Ammon's horn (tissue), 1 donor: Measurements from ENCODE around the gene NSA2.
"Not testable (repeated sequence)": the region's sequence is repeated elsewhere in the genome, so short reads cannot be mapped to it uniquely, and the experiment has no call there.

Experiments
- DNase-seq: peaks from one replicate; pipeline ENCODE4 v3.0.0-alpha.2; 2016; ENCODE audit warnings: low spot score

NSA2 gene

DNA sequence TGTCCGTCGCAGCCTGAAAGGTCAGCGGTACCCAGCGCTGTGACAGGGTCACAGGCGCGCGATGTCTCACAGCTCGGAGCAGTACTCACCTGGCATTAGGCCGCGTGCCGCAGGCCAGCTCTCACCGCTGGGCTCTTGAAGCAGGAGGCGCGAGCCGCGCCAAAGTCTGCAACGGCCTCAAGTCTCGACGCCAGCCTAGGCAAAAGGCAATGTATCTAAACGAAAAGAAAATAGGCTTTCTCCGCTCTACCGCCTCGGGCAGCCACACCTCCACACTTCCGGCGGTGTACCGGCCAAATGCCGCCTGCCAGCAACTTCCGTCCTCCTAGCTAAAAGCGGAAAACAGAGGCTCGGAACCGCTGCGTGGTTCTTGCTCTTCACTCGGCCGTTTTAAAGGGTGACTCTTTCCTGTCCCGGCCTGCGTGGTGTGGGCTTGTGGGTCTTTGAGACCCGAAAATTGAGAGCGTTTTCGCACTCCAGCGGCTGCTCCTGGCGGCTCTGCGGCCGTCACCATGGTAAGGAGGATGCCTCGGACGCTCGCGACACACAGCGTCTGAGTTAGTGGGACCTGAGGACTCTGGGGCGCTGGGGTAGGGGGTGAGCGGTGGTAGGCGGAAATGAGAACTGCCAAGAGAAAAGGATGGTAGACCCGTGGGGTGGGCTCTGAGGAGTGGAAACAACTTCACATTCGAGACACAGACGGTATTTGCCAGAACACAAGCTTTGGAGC is at the start of gene NSA2, which contains the start of gene GFM2:
NSA2 (plus strand) TSS at position 401 of the 730 bp plus-strand sequence; CDS start at position 513, 112 bp downstream.
GFM2 (minus strand) TSS at position 269 of the 730 bp plus-strand sequence. CDS start 3,375 bp downstream, outside the sequence.
- peak; percentile 96 for DNase-seq

DNA sequence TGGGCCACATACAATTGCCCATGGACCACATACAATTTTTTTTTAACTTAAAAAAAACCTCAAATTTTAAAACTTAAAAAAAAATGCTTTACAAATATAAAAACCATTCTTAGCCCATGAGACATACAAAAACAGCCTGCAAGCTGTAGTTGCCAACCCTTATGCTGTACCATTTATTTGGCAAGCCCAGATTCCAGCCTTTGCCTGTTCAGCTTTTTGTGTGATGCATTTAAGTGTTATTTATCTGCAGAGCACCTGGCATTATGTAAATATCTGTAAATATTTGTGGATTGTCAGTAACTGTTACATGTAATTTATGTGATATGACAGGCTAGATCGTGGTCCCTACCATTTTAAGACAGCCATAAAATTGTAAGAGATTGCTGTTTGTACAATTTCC is 49.5 kb upstream of the NSA2 start:
- peak; percentile 8 for DNase-seq

DNA sequence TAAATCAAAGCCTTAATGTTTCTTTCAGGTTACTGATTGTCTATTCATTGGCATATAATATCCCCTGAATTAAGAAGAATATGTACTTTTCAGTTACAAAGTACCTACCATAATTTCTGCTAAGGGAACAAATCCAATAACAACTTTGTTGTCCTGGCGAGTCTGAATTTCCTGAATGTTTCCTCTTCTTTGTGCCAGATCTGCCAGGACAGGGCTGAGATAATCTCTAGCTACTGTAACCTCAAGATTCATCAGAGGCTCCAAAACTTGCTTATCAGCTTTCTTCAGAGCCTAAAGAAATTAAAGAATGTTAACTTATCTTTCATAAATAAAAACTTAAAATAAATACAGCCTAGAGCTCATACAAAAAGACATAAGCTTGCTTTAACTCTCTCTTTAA is 44.8 kb upstream of the NSA2 start:
- DNase-seq = no peak

DNA sequence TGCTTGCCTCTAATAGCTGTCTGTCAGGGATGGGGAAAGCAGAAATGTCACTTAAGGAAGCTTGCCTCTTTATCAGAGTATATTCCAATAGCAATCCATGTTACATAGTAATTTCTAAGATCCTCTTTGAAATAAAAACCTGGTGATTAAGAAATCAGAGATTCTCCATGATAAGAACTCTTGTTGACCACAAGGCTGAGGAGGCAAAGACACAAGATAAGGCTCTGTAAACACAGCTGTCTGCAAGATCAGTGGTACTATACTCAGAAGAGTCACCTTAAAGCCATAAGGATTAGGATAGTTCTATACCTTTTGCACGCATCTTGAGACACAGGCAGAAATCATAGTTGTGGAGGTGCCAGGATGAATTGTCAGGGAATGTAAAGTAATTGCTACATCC is 41.7 kb upstream of the NSA2 start:
- no peak for DNase-seq

DNA sequence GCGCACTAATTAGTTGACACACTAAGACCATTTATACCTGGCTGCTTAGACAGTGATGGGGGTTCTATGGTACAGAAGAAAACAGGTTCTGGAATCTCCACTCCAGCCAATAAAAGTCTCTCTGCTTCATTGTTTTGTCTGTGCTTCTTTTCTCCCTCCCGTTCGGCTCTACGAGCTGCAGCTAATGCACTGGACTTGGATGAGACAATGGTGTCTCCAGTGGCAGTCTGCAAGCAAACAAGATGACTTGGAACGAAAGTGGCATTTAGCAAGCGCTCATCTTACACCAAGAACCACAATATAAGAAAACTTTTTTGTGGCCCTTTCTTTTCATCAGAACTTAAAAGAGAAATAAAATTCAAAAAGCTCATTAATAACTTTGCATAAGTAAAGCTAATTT is 30.3 kb upstream of the NSA2 start:
- peak; percentile 68 for DNase-seq

DNA sequence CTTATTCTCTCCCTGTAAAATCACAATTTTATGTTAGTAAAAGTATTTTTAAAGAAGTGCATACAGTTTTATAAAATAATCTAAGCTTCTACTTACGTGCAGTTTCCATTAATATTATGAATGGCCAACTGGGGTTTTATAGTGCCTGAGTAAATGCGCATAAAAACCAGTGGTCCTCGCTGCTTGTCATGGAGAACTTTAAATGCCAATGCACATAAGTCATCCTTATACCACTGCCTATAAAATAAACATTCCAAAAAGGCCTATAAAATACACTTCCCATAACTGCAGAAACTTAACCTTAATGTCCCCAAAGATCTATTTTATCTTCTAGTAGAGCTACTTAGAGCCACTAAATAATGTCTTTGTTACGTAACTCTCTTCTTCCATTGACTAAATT is 28.6 kb upstream of the NSA2 start:
- no peak for DNase-seq

DNA sequence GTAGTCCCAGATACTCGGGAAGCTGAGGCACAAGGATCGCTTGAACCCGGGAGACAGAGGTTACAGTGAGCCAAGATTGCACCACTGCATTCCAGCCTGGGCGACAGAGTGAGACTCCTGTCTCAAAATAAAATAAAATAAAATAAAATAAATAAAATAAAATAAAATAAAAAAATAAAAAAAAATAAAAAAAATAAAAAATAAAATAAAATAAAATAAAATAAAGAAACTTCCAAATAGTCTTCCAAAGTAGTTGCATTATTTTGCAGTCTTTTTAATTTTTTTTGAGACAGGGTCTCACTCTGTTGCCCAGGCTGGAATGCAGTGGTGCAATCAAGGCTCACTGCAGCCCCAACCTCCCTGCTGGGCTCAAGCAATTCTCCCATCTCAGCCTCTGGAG is 18.3 kb upstream of the NSA2 start:
- not testable (repeated sequence) for DNase-seq

DNA sequence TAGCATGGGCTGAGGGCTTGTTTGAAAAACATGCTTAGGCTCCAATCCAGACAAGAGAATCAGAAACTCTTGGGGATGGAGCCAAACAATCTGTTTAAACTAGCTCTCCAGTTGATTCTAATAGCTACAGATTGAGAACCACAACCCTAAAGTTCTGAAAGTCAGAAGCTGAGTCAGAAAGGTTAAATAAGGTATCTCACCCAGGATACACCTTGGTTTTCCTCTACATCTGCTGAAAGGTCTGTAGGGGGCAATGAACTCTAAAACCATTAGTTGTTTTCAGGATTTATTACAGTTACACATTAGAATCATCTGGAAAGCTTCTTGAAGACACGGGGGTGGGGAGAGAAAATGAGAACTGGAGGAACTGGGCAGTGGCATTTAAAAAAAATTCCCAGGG is 5.8 kb upstream of the NSA2 start:
- no peak for DNase-seq

DNA sequence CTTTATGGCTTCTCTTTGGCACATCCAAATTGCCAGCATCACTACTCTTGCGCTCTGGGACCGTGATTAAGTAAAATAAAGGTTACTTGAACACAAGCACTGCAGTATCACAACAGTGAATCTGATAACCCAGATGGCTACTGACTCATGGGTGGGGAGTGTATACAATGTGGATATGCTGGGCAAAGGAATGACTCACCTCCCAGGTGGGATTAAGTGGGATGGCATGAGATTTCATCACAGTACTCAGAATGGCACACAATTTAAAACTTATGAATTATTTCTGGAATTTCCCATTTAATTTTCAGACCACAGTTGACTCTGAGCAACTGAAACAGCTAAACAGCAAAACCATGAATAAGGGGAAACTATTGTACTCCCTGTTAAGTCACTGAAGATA is 4.5 kb upstream of the NSA2 start:
- peak; percentile 54 for DNase-seq

DNA sequence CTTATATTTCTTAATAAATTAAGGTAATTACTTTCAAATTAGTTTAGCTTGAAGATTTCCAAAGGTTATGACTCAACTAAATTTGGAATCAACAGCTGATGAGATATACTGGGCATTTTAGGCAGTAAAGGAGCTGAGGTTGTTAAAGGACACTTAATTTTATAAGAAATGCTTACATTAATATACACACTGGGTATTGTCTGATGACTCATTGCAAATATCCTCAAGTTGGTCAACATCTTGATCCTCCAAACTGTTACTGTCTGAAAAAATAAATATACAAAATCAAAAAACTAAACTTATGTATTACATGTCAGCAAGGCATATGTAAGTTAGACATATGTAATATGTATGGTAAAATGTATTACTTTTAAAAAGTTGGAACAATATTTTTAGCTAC is 3.5 kb upstream of the NSA2 start:
- DNase-seq = no peak

DNA sequence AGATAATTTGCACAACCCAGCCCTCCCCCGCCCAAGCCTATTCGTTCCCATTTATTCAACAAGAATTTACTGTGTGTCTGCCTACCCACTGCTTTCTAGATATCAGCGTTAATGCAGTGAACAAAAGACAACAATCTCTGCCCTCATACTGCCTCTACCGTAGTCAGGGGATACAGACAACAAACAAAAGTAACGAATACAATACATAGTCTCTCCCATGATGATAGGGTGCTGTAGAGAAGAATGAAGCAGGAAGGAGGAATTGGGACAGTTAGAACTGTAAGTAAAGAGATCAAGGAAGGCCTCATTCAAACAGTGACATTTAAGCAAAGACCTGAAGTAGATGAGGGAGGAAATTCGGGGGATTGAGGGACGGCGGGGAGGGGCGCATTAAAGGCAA is 1.8 kb upstream of the NSA2 start:
- DNase-seq = no peak

DNA sequence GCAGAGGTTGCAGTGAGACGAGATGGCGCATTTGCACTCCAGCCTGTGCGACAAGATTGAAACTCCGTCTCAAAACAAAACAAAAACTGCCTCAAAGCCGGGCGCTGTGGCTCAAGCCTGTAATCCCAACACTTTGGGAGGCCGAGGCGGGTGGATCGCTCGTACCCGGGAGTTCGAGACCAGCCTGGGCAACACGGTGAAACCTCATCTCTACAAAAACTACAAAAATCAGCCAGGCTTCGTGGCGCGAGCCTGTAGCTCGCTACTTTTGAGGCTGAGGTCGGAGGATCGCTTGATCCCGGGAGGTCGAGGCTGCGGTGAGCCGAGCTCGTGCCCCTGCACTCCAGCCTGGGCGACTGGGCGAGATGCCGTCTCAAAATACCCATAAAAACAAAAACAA is 1.1 kb upstream of the NSA2 start:
- no peak for DNase-seq

DNA sequence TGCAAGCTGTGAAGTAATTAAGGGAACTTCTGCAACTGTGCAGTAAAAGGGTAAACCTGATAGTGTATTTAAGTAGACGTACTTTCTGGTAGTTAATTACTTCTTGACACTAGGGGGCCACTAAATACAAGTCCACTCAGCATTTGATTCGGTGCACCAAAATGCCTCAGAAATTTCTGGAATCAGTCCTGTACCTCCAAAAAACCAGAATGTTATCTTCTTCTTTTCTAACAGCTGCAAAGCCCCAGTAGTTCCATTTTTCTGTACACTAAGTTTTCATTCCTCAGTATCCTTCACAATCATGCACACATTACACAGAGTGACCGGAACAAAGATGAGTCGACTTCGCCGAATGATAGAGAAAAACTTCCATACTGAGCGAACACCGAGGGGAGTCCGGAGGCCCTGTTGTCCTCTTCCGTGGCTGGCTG is 616 bp upstream of the NSA2 start:
- no peak for DNase-seq

DNA sequence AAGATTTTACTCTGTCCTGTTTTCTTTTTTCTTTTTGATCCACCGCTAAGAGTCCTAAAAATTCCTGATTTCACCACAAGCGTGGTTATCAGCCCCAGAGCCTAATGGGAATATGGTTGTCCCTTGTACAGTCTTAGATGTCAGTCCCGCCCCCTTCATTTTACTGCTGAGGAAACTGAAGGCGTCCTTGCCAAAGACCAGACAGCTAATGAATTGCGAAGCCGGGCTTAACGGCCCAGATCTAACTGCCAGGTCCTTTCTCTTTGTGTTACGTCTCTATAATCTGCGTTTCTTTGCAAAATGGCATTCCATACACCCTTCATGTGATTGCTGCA is 497 bp downstream of the NSA2 start:
- peak; percentile 47 for DNase-seq

DNA sequence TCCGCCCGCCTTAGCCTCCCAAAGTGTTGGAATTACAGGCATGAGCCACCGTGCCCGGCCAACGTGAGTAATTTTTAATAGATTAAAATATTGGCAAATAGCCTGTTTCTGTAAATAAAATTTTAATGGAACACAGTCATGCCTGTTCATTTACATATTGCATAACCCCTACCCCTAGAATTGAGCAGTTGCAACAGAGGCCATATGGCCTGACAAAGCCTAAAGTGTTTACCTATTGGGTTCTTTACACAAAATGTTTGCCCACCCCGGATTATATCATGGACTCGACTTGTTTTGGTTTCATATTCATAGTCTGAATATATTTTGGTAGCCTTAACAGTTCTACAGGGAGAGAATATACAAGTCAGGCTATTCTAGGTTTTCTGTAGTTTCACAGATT is 5.3 kb downstream of the NSA2 start:
- DNase-seq = no peak

DNA sequence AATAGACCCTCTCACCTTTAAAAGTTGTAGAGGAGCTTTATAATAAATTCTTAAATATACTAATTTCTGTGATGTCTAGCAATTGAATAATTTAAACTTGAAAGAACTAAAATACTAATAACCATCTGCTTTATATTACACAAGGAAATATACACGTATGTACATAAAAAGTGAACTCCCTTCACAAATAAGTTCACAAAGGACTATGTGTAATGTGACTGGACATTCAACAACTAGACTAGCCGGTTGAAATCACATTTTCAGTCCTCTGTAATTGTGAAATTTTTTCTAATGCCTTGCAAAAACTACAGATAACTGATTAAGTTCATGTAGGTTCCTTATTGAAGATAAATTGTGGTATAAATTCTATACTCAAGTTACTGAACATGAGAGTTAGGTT is 11.6 kb downstream of the NSA2 start:
- DNase-seq = no peak

DNA sequence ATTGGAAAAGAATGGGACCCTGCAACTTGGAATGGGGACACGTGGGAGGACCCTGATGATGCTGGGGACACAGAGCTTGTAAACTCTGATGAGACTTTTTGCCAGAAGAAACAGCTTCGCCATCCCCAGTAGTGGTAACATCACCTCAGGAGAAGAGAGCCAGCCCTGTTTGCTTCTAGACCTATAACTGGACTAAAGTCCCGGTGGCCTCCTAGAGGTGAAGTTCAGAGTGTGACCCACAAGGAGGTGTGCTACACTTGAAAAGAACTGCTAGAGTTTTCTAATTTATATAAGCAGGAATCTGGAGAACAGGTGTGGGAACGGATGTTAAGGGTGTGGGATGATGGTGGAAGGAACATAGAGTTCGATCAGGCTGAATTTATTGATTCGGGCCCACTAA is 19.8 kb downstream of the NSA2 start:
- DNase-seq = no peak

DNA sequence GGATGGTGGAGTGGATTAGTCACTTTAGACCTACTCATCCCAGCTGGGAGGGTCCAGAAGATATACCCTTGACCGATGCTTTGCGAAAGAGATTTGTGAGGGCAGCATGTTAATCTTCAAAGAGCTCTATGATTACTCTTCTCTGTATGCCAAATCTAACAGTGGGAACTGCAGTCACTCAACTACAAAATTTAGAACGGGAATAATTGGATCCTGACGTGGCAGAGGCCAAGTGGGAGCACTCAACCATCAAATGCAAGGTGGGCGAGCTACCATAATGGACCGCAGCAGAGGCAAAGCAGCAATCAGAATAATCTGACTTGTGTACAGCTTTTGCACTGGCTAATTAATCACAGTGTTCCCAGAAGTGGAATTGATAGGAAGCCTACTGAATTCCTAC is 20.4 kb downstream of the NSA2 start:
- no peak for DNase-seq

DNA sequence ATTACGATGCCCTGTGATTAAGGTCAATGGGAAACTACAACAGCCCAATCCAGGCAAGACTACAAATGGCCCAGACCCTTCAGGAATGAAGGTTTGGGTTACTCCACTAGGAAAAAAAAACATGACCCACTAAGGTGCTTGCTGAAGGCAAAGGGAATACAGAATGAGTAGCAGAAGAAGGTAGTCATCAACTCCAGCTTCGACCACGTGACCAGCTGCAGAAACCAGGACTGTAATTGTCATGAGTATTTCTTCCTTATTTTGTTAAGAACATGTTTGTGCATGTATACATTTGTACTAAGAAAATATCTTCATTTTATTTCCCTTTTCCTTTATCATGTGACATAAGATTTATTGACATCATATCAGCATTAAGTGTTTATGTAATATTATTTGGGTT is 24.6 kb downstream of the NSA2 start:
- not testable (repeated sequence) for DNase-seq

DNA sequence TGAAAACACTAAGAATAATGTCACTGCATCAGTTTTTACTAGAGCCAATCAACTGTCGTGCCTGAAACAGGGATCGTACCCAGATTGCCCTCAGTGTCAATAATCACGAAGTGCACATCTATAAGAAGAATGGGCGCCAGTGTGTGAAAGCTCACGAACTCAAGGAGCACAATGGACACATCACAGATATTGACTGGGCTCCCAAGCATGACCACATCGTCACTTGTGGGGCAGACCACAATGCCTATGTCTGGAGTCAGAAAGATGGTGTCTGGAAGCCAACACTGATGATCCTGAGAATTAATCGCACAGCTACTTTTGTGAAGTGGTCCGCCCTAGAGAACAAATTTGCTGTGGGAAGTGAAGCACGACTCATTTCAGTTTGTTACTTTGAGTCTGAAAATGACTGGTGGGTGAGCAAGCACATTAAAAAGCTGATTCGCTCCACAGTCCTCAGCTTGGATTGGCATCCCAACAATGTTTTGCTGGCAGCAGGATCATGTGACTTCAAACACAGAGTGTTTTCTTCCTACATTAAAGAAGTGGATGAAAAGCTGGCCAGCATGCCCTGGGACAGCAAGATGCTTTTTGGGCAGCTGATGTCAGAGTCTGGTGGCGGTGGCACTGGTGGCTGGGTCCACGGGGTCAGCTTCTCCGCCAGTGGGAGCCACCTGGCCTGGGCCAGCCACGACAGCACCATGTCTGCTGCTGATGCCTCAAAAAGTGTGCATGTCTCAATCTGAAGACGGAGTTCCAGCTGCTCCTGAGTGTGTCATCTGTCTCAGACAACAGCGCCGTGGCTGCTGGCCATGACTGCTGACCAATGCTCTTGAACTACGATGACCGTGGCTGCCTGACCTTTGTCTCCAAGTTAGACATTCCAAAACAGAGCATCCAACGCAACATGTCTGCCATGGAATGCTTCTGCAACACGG is 32.2 kb downstream of the NSA2 start:
- peak; percentile 69 for DNase-seq

DNA sequence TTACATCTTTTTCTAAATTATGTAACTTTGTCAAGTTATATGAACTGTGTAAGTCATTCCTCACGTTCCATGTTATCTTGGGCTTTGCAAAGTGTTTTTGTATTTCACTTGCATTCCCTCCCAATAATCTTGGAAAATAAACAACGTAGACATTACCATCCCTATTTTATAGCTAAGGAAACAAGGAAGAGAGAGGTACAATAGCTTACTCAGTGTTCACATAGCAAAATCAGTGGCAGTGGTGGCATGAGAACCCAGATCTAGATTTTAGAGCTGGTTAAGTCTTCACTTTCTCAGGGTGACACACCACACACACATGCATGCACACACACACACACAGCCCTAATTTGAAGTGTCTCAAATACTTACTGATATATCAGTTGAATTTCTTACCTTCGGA is 34.1 kb downstream of the NSA2 start:
- DNase-seq = no peak

DNA sequence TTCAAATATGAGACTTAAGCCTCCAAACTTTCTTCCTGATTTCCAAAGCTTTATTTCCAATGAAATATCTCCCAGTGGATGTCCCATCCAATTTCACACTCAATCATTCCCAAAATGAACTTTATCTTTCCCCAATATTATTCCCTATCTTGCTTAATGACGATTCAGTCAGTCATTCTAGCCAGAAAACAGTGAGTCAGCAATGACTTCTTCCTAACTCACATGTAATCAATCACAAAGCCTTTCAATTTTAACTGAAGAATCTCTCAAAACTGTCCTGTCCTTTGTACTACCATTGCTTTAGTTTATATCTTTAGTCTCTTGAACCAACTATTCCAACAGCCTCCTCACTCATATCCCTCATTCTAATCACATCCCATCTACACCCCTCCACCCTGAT is 34.9 kb downstream of the NSA2 start:
- no peak for DNase-seq

DNA sequence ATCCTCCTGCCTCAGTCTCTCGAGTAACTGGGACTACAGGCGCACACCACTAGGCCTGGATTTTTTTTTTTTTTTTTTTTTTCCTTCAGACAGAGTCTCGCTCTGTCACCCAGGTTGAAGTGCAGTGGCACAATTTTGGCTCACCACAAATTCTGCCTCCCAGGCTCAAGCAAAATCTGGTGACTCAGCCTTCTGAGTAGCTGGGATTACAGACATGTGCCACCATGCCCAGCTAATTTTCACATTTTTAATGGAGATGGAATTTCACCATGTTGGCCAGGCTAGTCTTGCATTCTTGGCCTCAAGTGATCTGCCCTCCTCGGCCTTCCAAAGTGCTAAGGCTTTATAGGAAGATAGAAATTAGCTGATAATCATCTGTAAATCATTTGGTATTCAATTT is 43.9 kb downstream of the NSA2 start:
- DNase-seq = no peak
